Naive thymus-derived CD4-positive, alpha-beta T cell (primary cell): ENCODE measurements around the gene RAVER1. TPM values are rescaled to one million over a fixed set of nuclear protein-coding genes. Genes with fewer than 3 reads are reported as not detected.

ENCODE experiments used
- ATAC-seq: fragments of 150-1000 bp; cut with Tn5 transposase; 2 replicates; pipeline ENCODE4 v1.10.0; 2021; ENCODE audit warnings: mild to moderate bottlenecking, moderate library complexity
- CTCF ChIA-PET: fragments of 350-600 bp; sonication (Branson Sonifier 250); formaldehyde crosslinking; loops from one replicate; lab custom pipeline; 2021; ENCODE audit warnings: antibody characterized with exemption; lab: Charles Lee
- POLR2A ChIA-PET: fragments of 350-600 bp; sonication (Branson Sonifier 250); formaldehyde crosslinking; loops from one replicate; lab custom pipeline; 2021; ENCODE audit warnings: antibody characterized with exemption, inconsistent platforms; lab: Charles Lee
- DNase-seq, 9 donors: peaks; one replicate each; pipeline versions ENCODE4 v3.0.0 to v3.0.0-alpha.2; 2020 to 2022; ENCODE audit warnings: mixed read lengths in 1 of 9
- H3K27ac ChIP-seq: one replicate; pipeline ENCODE4 v1.7.0; 2013; ENCODE audit warnings: mild to moderate bottlenecking, low read depth, low read length, moderate library complexity
- H3K27me3 ChIP-seq, 2 donors: one replicate each; pipeline ENCODE4 v1.7.0; 2013; ENCODE audit warnings: low read length in 2 of 2, mild to moderate bottlenecking in 2 of 2, moderate library complexity in 2 of 2; ENCODE audit not compliant: control insufficient read depth in 2 of 2, insufficient read depth in 2 of 2
- H3K36me3 ChIP-seq, 3 experiments: 1 replicate in 2 of 3; 2 replicates in 1 of 3; pipeline ENCODE4 v1.7.0; 2013; ENCODE audit warnings: low read length in 3 of 3, mild to moderate bottlenecking in 3 of 3, moderate library complexity in 1 of 3; ENCODE audit not compliant: insufficient read depth in 3 of 3, control insufficient read depth in 2 of 3
- H3K4me1 ChIP-seq, 2 donors: one replicate each; pipeline ENCODE4 v1.7.0; 2013; ENCODE audit warnings: low read length in 2 of 2, mild to moderate bottlenecking in 2 of 2, moderate library complexity in 1 of 2; ENCODE audit not compliant: control insufficient read depth in 2 of 2, insufficient read depth in 2 of 2
- H3K4me3 ChIP-seq: 2 replicates; pipeline ENCODE4 v1.7.0; 2013; ENCODE audit warnings: mild to moderate bottlenecking, low read length
- H3K9me3 ChIP-seq, 3 experiments: 1 replicate in 2 of 3; 2 replicates in 1 of 3; pipeline ENCODE4 v1.7.0; 2013; ENCODE audit warnings: low read length in 3 of 3; ENCODE audit not compliant: control insufficient read depth in 2 of 3
- H3K27ac Mint-ChIP-seq, 9 donors: one replicate each; pipeline ENCODE4 v1.8.0; 2020 to 2022; ENCODE audit warnings: mixed read lengths in 9 of 9, mild to moderate bottlenecking in 8 of 9, moderate library complexity in 5 of 9, inconsistent platforms in 2 of 9
- H3K27me3 Mint-ChIP-seq, 5 donors: one replicate each; pipeline ENCODE4 v1.8.0; 2021 to 2022; ENCODE audit warnings: mixed read lengths in 5 of 5, mild to moderate bottlenecking in 1 of 5
- H3K36me3 Mint-ChIP-seq, 5 donors: one replicate each; pipeline ENCODE4 v1.8.0; 2020 to 2022; ENCODE audit warnings: mixed read lengths in 5 of 5, mild to moderate bottlenecking in 3 of 5, inconsistent platforms in 1 of 5
- H3K4me1 Mint-ChIP-seq, 7 donors: one replicate each; pipeline ENCODE4 v1.8.0; 2020 to 2022; ENCODE audit warnings: mixed read lengths in 7 of 7, mild to moderate bottlenecking in 3 of 7, inconsistent platforms in 1 of 7
- H3K4me3 Mint-ChIP-seq, 10 donors: one replicate each; pipeline ENCODE4 v1.8.0; 2020 to 2022; ENCODE audit warnings: mild to moderate bottlenecking in 10 of 10, mixed read lengths in 10 of 10, moderate library complexity in 6 of 10, inconsistent platforms in 2 of 10
- H3K9me3 Mint-ChIP-seq, 11 donors: one replicate each; pipeline ENCODE4 v1.8.0; 2020 to 2022; ENCODE audit warnings: mixed read lengths in 11 of 11, mild to moderate bottlenecking in 4 of 11, inconsistent platforms in 1 of 11, moderate library complexity in 1 of 11
- intact Hi-C, 2 donors: fragments of 100-400 bp; cut with micrococcal nuclease; formaldehyde crosslinking; loops; one replicate each; pipeline ENCODE4 v1.15.1; 2023
- polyA plus RNA-seq, 2 donors: library from polyadenylated mRNA; unstranded; fragments of 300-500 nt; fragmentation: Illumina TruSeq; gene quantifications; one replicate each; pipeline ENCODE4 v1.2.3, GENCODE V29; 2021
- total RNA-seq, 6 experiments: library from RNA in 5 of 6; stranded (reverse) in 5 of 6; gene quantifications; 1 replicate in 5 of 6; 2 replicates in 1 of 6; pipeline ENCODE4 v1.2.3 and lab custom pipeline; 2021 to 2026

The RAVER1 gene
- total and polyA plus RNA-seq, 7 experiments from 2014 or later, result 15.6 to 81.1 (median 49.6) TPM

- peaks cover 34 to 69% (median 43%) of the 10 kb centered on the region in 5 donors for H3K27me3 Mint-ChIP-seq
- H3K4me3 ChIP-seq, result no peak overlapping the region
Measured at GRCh38 chr19:10293637-10294367, 39.5 kb downstream of the RAVER1 start.

GRCh38 chr19:10292789-10293636 is 40.3 kb downstream of the RAVER1 start:
- H3K4me1 ChIP-seq, result peaks cover 58 to 61% of the 10 kb centered on the region in 2 donors
- no peak for ATAC-seq
- H3K4me1 Mint-ChIP-seq, result peaks cover 41 to 64% (median 52%) of the 10 kb centered on the region in 7 donors
- H3K36me3 Mint-ChIP-seq, result peaks cover 0 to 9% (median 0%) of the 10 kb centered on the region in 5 donors
- peak in 2 of 9 donors; percentile 11 to 29 for DNase-seq
- CTCF ChIA-PET, result interaction anchor here (1.5 kb wide), 2 partner anchors 24 to 96 kb away, joined by 5 read pairs; no protein-coding TSS in a partner anchor
- no peaks in the 10 kb centered on the region for H3K9me3 ChIP-seq
- peaks cover 40 to 75% (median 48%) of the 10 kb centered on the region in 5 donors for H3K27me3 Mint-ChIP-seq
- intact Hi-C loops, result loop anchor here in 1 of 2 donors (5.0 kb wide), 1 partner anchor 219 kb away; no protein-coding TSS in a partner anchor
- H3K27me3 ChIP-seq, result peaks cover 8 to 49% of the 10 kb centered on the region in 2 donors
- POLR2A ChIA-PET, result interaction anchor here (5.3 kb wide), 1 partner anchor 22 kb away, joined by 28 read pairs; the partner anchor contains the start of gene ICAM1
- H3K27ac ChIP-seq, result no peak overlapping the region
- H3K36me3 ChIP-seq, result no peaks in the 10 kb centered on the region
- peak overlapping the region; percentile 34 to 87 (median 80) for H3K4me3 Mint-ChIP-seq
- H3K4me3 ChIP-seq, result peak overlapping the region; percentile 54
- peak overlapping the region in 4 of 9 donors; percentile 45 to 88 (median 82) for H3K27ac Mint-ChIP-seq
- H3K9me3 Mint-ChIP-seq, result peaks cover 0 to 4% (median 0%) of the 10 kb centered on the region in 11 donors

More at GRCh38 chr19:10293637-10294367, 39.5 kb downstream of the RAVER1 start:
- Histone ChIP-seq H3K27ac (no peak overlapping the region), H3K27me3 (peaks cover 3 to 44% of the 10 kb centered on the region in 2 donors), H3K9me3 (no peaks in the 10 kb centered on the region), H3K4me1 (peaks cover 53 to 56% of the 10 kb centered on the region in 2 donors), H3K36me3 (no peaks in the 10 kb centered on the region)
- Mint-ChIP-seq H3K36me3 (peaks cover 0 to 9% (median 0%) of the 10 kb centered on the region in 5 donors), H3K4me1 (peaks cover 35 to 58% (median 46%) of the 10 kb centered on the region in 7 donors), H3K4me3 (peak overlapping the region in 8 of 10 donors; percentile 33 to 87 (median 78)), H3K27ac (peak overlapping the region in 3 of 9 donors; percentile 45 to 88 (median 87)), H3K9me3 (peaks cover 0 to 4% (median 0%) of the 10 kb centered on the region in 11 donors)
- CTCF ChIA-PET, result no interaction called here
- no peak for DNase-seq
- ATAC-seq, result no peak
- intact Hi-C loops, result loop anchor here in 1 of 2 donors (5.0 kb wide), 1 partner anchor 218 kb away; no protein-coding TSS in a partner anchor
- POLR2A ChIA-PET, result no interaction called here

GRCh38 chr19:10292206-10292788 is 41.0 kb downstream of the RAVER1 start:
- peak; percentile 74 for ATAC-seq

GRCh38 chr19:10291554-10292205 is 41.6 kb downstream of the RAVER1 start:
- peaks cover 44 to 75% (median 66%) of the 10 kb centered on the region in 7 donors for H3K4me1 Mint-ChIP-seq
- peaks cover 62 to 73% of the 10 kb centered on the region in 2 donors for H3K4me1 ChIP-seq
- ChIA-PET POLR2A (interaction anchor here (0.6 to 5.3 kb wide), 2 partner anchors 12 to 21 kb away, joined by 6 to 28 read pairs; partner anchors contain the start of gene ICAM1), CTCF (interaction anchor here (1.5 kb wide), 2 partner anchors 22 to 97 kb away, joined by 5 read pairs; no protein-coding TSS in a partner anchor)
- no peak overlapping the region for H3K27ac ChIP-seq
- peak overlapping the region; percentile 70 to 87 (median 81) for H3K4me3 Mint-ChIP-seq
- DNase-seq (peak in 2 of 9 donors; percentile 23 to 29), ATAC-seq (no peak)
- peak overlapping the region; percentile 54 for H3K4me3 ChIP-seq
- H3K36me3 Mint-ChIP-seq, result peaks cover 0 to 12% (median 0%) of the 10 kb centered on the region in 5 donors
- H3K9me3 ChIP-seq, result no peaks in the 10 kb centered on the region
- peaks cover 0 to 4% (median 0%) of the 10 kb centered on the region in 11 donors for H3K9me3 Mint-ChIP-seq
- H3K27me3 ChIP-seq, result peaks cover 8 to 58% of the 10 kb centered on the region in 2 donors
- intact Hi-C loops, result loop anchor here in 1 of 2 donors (5.0 kb wide), 1 partner anchor 221 kb away; no protein-coding TSS in a partner anchor
- H3K27me3 Mint-ChIP-seq, result peaks cover 43 to 79% (median 52%) of the 10 kb centered on the region in 5 donors
- H3K27ac Mint-ChIP-seq, result peak overlapping the region in 3 of 9 donors; percentile 34 to 80 (median 48)
- H3K36me3 ChIP-seq, result no peaks in the 10 kb centered on the region

More at GRCh38 chr19:10292206-10292788, 41.0 kb downstream of the RAVER1 start:
- Mint-ChIP-seq H3K27me3 (peaks cover 43 to 81% (median 52%) of the 10 kb centered on the region in 5 donors), H3K27ac (peak overlapping the region in 4 of 9 donors; percentile 34 to 88 (median 68)), H3K4me1 (peaks cover 44 to 71% (median 60%) of the 10 kb centered on the region in 7 donors), H3K9me3 (peaks cover 0 to 4% (median 0%) of the 10 kb centered on the region in 11 donors), H3K4me3 (peak overlapping the region; percentile 70 to 87 (median 80)), H3K36me3 (peaks cover 0 to 12% (median 0%) of the 10 kb centered on the region in 5 donors)
- peaks cover 8 to 55% of the 10 kb centered on the region in 2 donors for H3K27me3 ChIP-seq
- H3K27ac ChIP-seq, result no peak overlapping the region
- peak in 8 of 9 donors; percentile 49 to 85 (median 54) for DNase-seq
- CTCF ChIA-PET, result interaction anchor here (1.5 kb wide), 2 partner anchors 23 to 96 kb away, joined by 5 read pairs; no protein-coding TSS in a partner anchor
- POLR2A ChIA-PET, result interaction anchor here (5.3 kb wide), 1 partner anchor 22 kb away, joined by 28 read pairs; the partner anchor contains the start of gene ICAM1
- H3K9me3 ChIP-seq, result no peaks in the 10 kb centered on the region
- intact Hi-C loops, result loop anchor here in 1 of 2 donors (5.0 kb wide), 1 partner anchor 220 kb away; no protein-coding TSS in a partner anchor
- peaks cover 62 to 66% of the 10 kb centered on the region in 2 donors for H3K4me1 ChIP-seq
- H3K4me3 ChIP-seq, result peak overlapping the region; percentile 54
- no peaks in the 10 kb centered on the region for H3K36me3 ChIP-seq

- Mint-ChIP-seq H3K4me1 (peaks cover 49 to 82% (median 72%) of the 10 kb centered on the region in 7 donors), H3K27me3 (peaks cover 43 to 78% (median 52%) of the 10 kb centered on the region in 5 donors), H3K4me3 (peak overlapping the region; percentile 59 to 87 (median 81)), H3K27ac (peak overlapping the region in 2 of 9 donors; percentile 22 to 69), H3K36me3 (peaks cover 0 to 17% (median under 1%) of the 10 kb centered on the region in 5 donors), H3K9me3 (peaks cover 0 to 4% (median 0%) of the 10 kb centered on the region in 11 donors)
- intact Hi-C loops, result loop anchor here in 1 of 2 donors (5.0 kb wide), 1 partner anchor 221 kb away; no protein-coding TSS in a partner anchor
- DNase-seq (peak in 5 of 9 donors; percentile 34 to 68 (median 39)), ATAC-seq (peak; percentile 25)
- Histone ChIP-seq H3K27me3 (peaks cover 8 to 58% of the 10 kb centered on the region in 2 donors), H3K9me3 (no peaks in the 10 kb centered on the region), H3K4me1 (peaks cover 61 to 77% of the 10 kb centered on the region in 2 donors), H3K27ac (no peak overlapping the region), H3K36me3 (no peaks in the 10 kb centered on the region), H3K4me3 (peak overlapping the region; percentile 57)
- ChIA-PET POLR2A (interaction anchor here (0.6 to 5.3 kb wide), 2 partner anchors 11 to 20 kb away, joined by 6 to 28 read pairs; partner anchors contain the start of gene ICAM1), CTCF (interaction anchor here (1.0 to 1.5 kb wide), 2 partner anchors 24 to 98 kb away, joined by 3 to 5 read pairs; no protein-coding TSS in a partner anchor)
Measured at GRCh38 chr19:10290876-10291553, 42.3 kb downstream of the RAVER1 start.
